ENCODE measurements around the gene RPL7L1. TPM values are rescaled to one million over a fixed set of nuclear protein-coding genes. Genes with fewer than 3 reads are reported as not detected.
"Not testable (repeated sequence)": the region's sequence is repeated elsewhere in the genome, so short reads cannot be mapped to it uniquely, and the experiment has no call there.

The RPL7L1 gene
- total RNA-seq, 1 donor from 2014 or later: 179 TPM

DNA sequence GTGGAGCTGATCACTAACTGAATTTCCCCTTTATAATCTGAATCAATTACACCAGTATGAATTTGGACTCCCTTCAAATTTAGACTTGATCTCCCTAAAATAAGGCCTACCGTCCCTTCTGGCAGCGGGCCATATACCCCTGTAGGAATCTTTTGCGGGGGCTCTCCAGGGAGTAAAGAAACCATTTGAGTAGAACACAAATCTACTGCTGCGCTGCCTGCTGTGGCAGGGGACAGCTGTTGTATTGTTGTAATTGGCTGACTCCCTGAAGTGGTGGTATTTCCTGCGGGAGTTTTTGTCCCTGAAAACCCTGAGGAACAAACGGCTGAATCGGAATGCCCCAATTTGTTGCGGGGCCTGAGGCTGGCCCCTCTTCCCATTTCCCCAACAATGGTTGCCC is 20.5 kb downstream of the RPL7L1 start:
- H3K27me3 Mint-ChIP-seq (ENCODE audit: insufficient read depth): no peaks in the 10 kb centered on the region
- H3K4me1 Mint-ChIP-seq (ENCODE audit: low read depth): peaks cover 19% of the 10 kb centered on the region
- H3K36me3 Mint-ChIP-seq (ENCODE audit: low read depth): no peaks in the 10 kb centered on the region
- intact Hi-C loops (cut with micrococcal nuclease): loop anchor here (1.0 to 5.0 kb wide), 7 partner anchors 10 to 239 kb away; partner anchors contain the start of genes GNMT, PPP2R5D, RPL7L1 and RRP36
- no peaks in the 10 kb centered on the region for H3K9me3 Mint-ChIP-seq
- DNase-seq (ENCODE audit: low spot score): no peak
- no peak overlapping the region for H3K4me3 Mint-ChIP-seq
- H3K27ac Mint-ChIP-seq: no peak overlapping the region

DNA sequence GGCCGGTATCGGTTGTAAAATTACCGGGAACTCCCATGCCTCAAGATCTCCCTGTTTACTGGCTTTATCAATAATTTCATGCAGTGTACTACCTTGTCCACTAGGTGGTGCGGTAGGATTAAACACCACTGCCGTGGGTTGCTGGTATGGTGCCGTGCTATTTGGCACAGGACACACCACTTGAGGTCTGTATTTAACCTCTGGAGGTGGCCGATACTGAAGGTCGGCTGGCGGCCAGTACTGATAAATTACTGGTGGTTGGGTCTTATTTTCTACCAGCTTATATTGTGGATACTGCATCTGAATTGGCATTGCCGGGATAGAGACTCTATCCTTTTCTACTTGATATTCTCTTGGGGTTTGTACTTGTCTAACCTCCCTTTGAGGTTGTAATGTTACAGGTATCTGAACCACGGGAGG is 22.1 kb downstream of the RPL7L1 start:
- peaks cover 19% of the 10 kb centered on the region for H3K4me1 Mint-ChIP-seq (ENCODE audit: low read depth)
- no peak overlapping the region for H3K27ac Mint-ChIP-seq
- H3K4me3 Mint-ChIP-seq: no peak overlapping the region
- DNase-seq (ENCODE audit: low spot score): peak; percentile 72
- no peaks in the 10 kb centered on the region for H3K27me3 Mint-ChIP-seq (ENCODE audit: insufficient read depth)
- intact Hi-C loops (cut with micrococcal nuclease): loop anchor here (1.0 to 5.0 kb wide), 7 partner anchors 28 to 242 kb away; partner anchors contain the start of genes CNPY3, GNMT, PEX6 and PPP2R5D
- no peaks in the 10 kb centered on the region for H3K36me3 Mint-ChIP-seq (ENCODE audit: low read depth)
- no peaks in the 10 kb centered on the region for H3K9me3 Mint-ChIP-seq

DNA sequence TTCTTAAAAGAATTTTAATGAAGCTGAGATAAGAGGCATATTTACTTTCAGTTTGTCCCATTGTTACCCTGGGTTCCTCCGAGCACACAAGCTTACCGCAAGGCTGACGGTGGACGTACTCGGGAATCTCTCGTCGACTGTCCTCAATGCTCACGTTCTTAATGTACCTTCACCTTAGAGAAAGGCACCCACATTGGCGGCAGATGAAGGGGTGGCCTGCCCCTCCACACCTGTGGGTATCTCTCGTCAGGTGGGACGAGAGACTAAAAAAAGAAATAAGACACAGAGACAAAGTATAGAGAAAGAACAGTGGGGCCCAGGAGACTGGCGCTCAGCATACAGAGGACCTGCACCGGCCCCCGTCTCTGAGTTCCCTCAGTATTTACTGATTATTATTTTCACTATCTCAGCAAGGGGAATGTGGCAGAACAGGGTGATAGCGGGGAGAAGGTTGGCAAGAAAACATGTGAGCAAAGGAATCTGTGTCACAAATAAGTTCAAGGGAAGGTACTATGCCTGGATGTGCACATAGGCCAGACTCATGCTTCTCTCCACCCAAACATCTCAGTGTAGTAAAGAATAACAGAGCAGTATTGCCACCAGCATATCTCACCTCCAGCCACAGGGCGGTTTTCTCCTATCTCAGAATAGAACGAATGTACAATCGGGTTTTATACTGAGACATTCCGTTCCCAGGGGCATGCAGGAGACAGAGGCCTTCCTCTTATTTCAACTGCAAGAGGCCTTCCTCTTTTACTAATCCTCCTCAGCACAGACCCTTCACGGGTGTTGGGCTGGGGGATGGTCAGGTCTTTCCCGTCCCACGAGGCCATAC is 23.2 kb downstream of the RPL7L1 start:
- H3K9me3 Mint-ChIP-seq; H3K27ac Mint-ChIP-seq; H3K27me3 Mint-ChIP-seq (ENCODE audit: insufficient read depth); H3K4me3 Mint-ChIP-seq; H3K36me3 Mint-ChIP-seq (ENCODE audit: low read depth); DNase-seq (ENCODE audit: low spot score): not testable (repeated sequence)
- peaks cover 19% of the 10 kb centered on the region for H3K4me1 Mint-ChIP-seq (ENCODE audit: low read depth)
- intact Hi-C loops (cut with micrococcal nuclease): loop anchor here (5.0 kb wide), 1 partner anchor 60 kb away; the partner anchor contains the start of gene GNMT

DNA sequence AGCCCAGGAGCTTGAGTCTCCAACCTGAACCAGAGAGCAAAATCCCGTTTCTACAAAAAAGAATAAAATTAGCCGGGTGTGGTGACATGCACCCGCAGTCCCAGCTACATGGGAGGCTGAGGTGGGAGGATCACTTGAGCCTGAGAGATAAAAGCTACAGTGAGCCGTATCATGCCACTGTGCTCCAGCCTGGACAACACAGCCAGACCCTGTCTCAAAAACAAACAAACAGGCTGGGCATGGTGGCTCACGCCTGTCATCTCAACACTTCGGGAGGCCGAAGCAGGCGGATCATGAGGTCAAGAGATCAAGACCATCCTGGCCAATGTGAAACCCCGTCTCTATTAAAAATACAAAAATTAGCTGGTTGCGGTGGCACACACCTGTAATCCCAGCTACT is 25.1 kb downstream of the RPL7L1 start:
- Mint-ChIP-seq H3K27me3 (ENCODE audit: insufficient read depth) (no peaks in the 10 kb centered on the region), H3K4me3 (no peak overlapping the region), H3K27ac (no peak overlapping the region), H3K4me1 (ENCODE audit: low read depth) (peaks cover 13% of the 10 kb centered on the region), H3K36me3 (ENCODE audit: low read depth) (no peaks in the 10 kb centered on the region), H3K9me3 (no peaks in the 10 kb centered on the region)
- DNase-seq (ENCODE audit: low spot score): no peak
- intact Hi-C loops (cut with micrococcal nuclease): loop anchor here (5.0 kb wide), 1 partner anchor 58 kb away; the partner anchor contains the start of gene GNMT

GRCh38 chr6:42907336-42907735 is 27.9 kb downstream of the RPL7L1 start:
- Mint-ChIP-seq H3K4me1 (ENCODE audit: low read depth) (peaks cover 1% of the 10 kb centered on the region), H3K9me3 (no peaks in the 10 kb centered on the region), H3K36me3 (ENCODE audit: low read depth) (no peaks in the 10 kb centered on the region), H3K4me3 (no peak overlapping the region), H3K27me3 (ENCODE audit: insufficient read depth) (peaks cover 9% of the 10 kb centered on the region), H3K27ac (no peak overlapping the region)
- intact Hi-C loops (cut with micrococcal nuclease): no loop called here
- DNase-seq (ENCODE audit: low spot score): no peak

DNA sequence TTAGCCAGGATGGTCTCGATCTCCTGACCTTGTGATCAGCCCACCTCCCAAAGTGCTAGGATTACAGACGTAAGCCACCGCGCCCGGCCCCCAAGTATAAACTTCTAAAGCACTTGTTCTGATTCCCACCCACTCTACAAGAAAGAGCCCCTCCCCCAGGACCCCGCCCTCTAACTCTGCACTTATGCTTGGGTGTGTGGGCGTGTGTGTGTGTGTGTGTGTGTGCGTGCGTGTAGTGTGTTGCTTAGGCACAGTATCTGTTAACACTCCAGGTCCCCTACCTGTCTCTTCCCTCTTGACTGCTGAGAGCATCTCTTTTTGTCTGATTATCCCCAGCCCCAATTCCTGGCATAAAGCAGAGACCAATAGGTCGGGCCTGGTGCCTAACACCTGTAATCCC is 30.4 kb downstream of the RPL7L1 start:
- intact Hi-C loops (cut with micrococcal nuclease): no loop called here
- no peak for DNase-seq (ENCODE audit: low spot score)
- peaks cover 23% of the 10 kb centered on the region for H3K27me3 Mint-ChIP-seq (ENCODE audit: insufficient read depth)

DNA sequence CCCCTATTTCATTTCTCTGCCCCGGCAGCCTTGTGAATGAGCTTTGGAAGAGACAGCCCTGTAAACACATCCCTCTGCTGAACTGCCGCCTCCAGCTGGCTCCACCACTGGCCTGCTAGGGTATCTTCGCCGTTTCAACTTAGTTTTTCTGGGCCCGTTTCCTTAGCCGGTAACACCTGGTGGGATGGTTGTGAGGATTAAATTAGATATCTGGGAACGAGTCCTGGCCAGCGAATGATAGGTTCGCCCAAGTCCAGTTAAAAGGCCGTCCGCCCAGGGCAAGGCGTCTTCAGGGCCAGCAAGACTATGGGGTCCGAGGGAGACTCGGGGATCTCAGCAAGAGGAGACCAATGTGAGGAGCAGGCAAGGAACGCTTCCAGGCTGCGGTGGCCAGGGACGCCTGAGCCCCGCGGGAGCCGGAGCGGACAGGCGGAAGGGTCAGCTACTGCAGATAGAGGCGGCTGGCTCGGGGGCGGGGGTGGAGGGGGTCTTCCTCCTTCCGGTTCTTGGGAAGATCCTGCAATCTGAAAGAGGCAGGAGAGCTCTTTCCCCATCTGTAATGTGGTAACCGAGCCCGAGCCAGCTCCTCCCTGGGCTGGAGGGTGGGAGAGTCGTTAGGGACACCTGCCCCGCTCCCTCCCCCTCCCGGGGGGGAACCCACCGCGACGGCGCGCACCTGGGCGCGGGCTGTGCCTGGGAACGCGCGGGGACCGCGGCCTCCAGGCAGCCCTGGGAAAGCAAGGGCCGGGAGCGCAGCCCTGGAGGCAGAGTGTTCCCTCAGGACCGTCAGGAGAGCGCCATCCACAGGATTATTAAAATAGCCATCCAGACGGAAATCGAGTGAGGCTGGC is 32.0 kb downstream of the RPL7L1 start:
- intact Hi-C loops (cut with micrococcal nuclease): no loop called here
- Mint-ChIP-seq H3K27me3 (ENCODE audit: insufficient read depth) (peaks cover 28% of the 10 kb centered on the region), H3K27ac (no peak overlapping the region), H3K36me3 (ENCODE audit: low read depth) (no peaks in the 10 kb centered on the region), H3K9me3 (no peaks in the 10 kb centered on the region), H3K4me3 (no peak overlapping the region), H3K4me1 (ENCODE audit: low read depth) (no peaks in the 10 kb centered on the region)
- no peak for DNase-seq (ENCODE audit: low spot score)

More for the DNA sequence above, 30.4 kb downstream of the RPL7L1 start:
- no peaks in the 10 kb centered on the region for H3K4me1 Mint-ChIP-seq (ENCODE audit: low read depth)
- no peaks in the 10 kb centered on the region for H3K9me3 Mint-ChIP-seq
- H3K36me3 Mint-ChIP-seq (ENCODE audit: low read depth): no peaks in the 10 kb centered on the region
- no peak overlapping the region for H3K27ac Mint-ChIP-seq
- H3K4me3 Mint-ChIP-seq: no peak overlapping the region

GRCh38 chr6:42914546-42914945 is 35.1 kb downstream of the RPL7L1 start:
- no peak overlapping the region for H3K27ac Mint-ChIP-seq
- no peak for DNase-seq (ENCODE audit: low spot score)
- no peaks in the 10 kb centered on the region for H3K9me3 Mint-ChIP-seq
- no peaks in the 10 kb centered on the region for H3K4me1 Mint-ChIP-seq (ENCODE audit: low read depth)
- H3K4me3 Mint-ChIP-seq: no peak overlapping the region
- H3K27me3 Mint-ChIP-seq (ENCODE audit: insufficient read depth): peaks cover 28% of the 10 kb centered on the region
- intact Hi-C loops (cut with micrococcal nuclease): no loop called here
- no peaks in the 10 kb centered on the region for H3K36me3 Mint-ChIP-seq (ENCODE audit: low read depth)

DNA sequence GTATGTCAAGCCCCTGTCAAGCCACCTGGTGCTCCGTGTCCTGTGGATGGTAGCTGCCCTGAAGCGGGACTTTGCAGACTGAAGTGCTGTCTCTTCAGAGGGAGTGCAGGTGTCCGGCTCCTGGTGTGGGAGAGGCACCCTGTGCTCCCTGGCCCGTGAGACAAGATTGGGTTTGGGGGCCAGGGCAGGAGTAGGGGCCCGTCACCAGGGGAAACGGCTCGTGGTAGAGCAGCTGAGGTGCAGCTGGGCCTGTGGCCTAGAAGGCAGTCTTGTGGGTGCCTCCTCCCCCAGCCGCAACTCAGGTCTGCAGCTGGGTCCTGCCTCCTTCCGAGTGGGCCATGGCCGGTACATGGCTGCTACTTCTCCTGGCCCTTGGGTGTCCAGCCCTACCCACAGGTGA is 36.3 kb downstream of the RPL7L1 start, which contains the start of gene PTCRA:
TSS of gene PTCRA (plus strand) at position 322 of the 400 bp plus-strand sequence. CDS start at position 339, 17 bp downstream.
- no peak for DNase-seq (ENCODE audit: low spot score)
- no peak within 1 kb of the TSS for H3K27ac Mint-ChIP-seq
- H3K9me3 Mint-ChIP-seq: no peaks in the 10 kb centered on the region
- H3K4me1 Mint-ChIP-seq (ENCODE audit: low read depth): no peaks in the 10 kb centered on the region
- intact Hi-C loops (cut with micrococcal nuclease): no loop called here
- H3K36me3 Mint-ChIP-seq (ENCODE audit: low read depth): no peaks in the 10 kb centered on the region
- H3K4me3 Mint-ChIP-seq: no peak within 1 kb of the TSS
- H3K27me3 Mint-ChIP-seq (ENCODE audit: insufficient read depth): peaks cover 28% of the 10 kb centered on the region

DNA sequence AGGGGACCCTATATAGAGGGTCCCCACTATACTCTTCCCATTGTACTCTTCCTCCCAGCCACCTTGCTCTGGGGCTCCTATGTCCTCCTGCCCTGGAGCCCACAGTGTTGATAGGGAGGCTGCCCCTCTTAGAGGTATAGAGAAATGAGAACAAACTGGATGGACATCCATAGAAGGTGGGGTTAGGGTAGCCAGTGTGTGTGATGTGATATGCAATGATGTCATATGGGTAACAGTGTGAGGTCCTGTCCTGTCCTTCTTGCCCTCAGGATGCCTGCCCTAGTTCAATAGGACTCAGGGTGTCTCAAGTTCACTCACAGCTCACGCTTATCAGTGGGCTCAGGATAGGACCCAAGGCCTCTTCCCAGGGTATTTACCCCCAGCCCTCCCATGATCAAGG is 36.9 kb downstream of the RPL7L1 start:
- H3K27ac Mint-ChIP-seq: no peak overlapping the region
- no peaks in the 10 kb centered on the region for H3K4me1 Mint-ChIP-seq (ENCODE audit: low read depth)
- no peak for DNase-seq (ENCODE audit: low spot score)
- H3K9me3 Mint-ChIP-seq: no peaks in the 10 kb centered on the region
- H3K27me3 Mint-ChIP-seq (ENCODE audit: insufficient read depth): peaks cover 23% of the 10 kb centered on the region
- intact Hi-C loops (cut with micrococcal nuclease): no loop called here
- H3K4me3 Mint-ChIP-seq: no peak overlapping the region
- no peaks in the 10 kb centered on the region for H3K36me3 Mint-ChIP-seq (ENCODE audit: low read depth)

DNA sequence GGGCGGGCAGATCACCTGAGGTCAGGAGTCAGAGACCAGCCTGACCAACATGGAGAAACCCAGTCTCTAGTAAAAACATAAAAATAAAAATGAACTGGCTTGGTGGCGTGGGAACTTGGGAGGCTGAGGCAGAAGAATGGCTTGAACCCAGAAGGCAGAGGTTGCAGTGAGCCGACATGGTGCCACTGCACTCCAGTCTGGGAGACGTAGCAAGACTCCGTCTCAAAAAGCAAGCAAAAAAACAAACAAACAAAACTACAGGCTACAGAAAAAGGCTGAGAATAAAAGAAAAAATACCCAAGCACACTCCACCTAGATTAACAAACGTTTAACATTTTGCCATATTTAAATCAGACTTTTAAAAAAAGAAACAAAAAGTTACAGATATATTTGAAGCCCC is 42.4 kb downstream of the RPL7L1 start:
- no peaks in the 10 kb centered on the region for H3K36me3 Mint-ChIP-seq (ENCODE audit: low read depth)
- DNase-seq (ENCODE audit: low spot score): no peak
- intact Hi-C loops (cut with micrococcal nuclease): no loop called here
- no peaks in the 10 kb centered on the region for H3K9me3 Mint-ChIP-seq
- H3K27me3 Mint-ChIP-seq (ENCODE audit: insufficient read depth): peaks cover 2% of the 10 kb centered on the region
- H3K27ac Mint-ChIP-seq: no peak overlapping the region
- H3K4me3 Mint-ChIP-seq: no peak overlapping the region
- H3K4me1 Mint-ChIP-seq (ENCODE audit: low read depth): no peaks in the 10 kb centered on the region

DNA sequence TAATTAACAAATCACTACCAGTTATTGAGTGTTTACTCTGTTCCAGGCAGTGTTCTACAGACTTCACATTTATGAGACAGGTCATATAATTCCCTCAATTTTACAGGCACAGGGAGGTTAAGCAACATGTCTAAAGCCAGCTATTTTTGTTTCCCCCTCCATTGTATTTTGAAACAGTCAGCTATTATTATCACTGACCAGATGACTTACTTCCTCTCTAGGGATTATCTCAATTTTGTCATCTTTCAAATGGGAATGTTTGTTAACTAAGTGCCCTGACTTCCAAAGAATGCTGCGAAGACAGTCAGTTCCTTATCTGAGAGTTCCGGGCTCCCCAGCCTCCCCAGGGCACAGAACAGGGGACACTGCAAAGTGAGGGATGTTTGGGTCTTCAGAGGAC is 44.2 kb downstream of the RPL7L1 start:
- Mint-ChIP-seq H3K36me3 (ENCODE audit: low read depth) (peaks cover 2% of the 10 kb centered on the region), H3K27me3 (ENCODE audit: insufficient read depth) (peaks cover 2% of the 10 kb centered on the region), H3K4me3 (no peak overlapping the region), H3K9me3 (no peaks in the 10 kb centered on the region), H3K4me1 (ENCODE audit: low read depth) (peaks cover 5% of the 10 kb centered on the region), H3K27ac (no peak overlapping the region)
- intact Hi-C loops (cut with micrococcal nuclease): no loop called here
- DNase-seq (ENCODE audit: low spot score): no peak
